A549 (cell line): ENCODE results near the gene KAT2B.

ENCODE experiments used
- CEBPB ChIP-seq, 2 experiments: fragments of >200 bp in 1 of 2; sonication (Bioruptor Twin) in 1 of 2; formaldehyde crosslinking in 1 of 2; IDR thresholded peaks; 2 replicates each; pipeline ENCODE4 v1.6.1; 2012 to 2016
- EP300 ChIP-seq, 2 experiments: fragments of >200 bp; sonication (Bioruptor Twin); formaldehyde crosslinking; IDR thresholded peaks; 2 replicates in 1 of 2; 3 replicates in 1 of 2; pipeline ENCODE4 v1.6.1; 2016 to 2017
- JUNB ChIP-seq: fragments of >200 bp; sonication (Bioruptor Twin); formaldehyde crosslinking; IDR thresholded peaks from 2 replicates; pipeline ENCODE4 v1.6.1; 2016
- RAD21 ChIP-seq, 2 experiments: fragments of >200 bp in 1 of 2; sonication (Bioruptor Twin) in 1 of 2; formaldehyde crosslinking in 1 of 2; IDR thresholded peaks in 1 of 2; conservative IDR thresholded peaks in 1 of 2; 2 replicates in 1 of 2; 3 replicates in 1 of 2; pipeline ENCODE4 v1.6.1; 2012 to 2018; ENCODE audit warnings: inconsistent platforms in 1 of 2
- ZSCAN20 ChIP-seq: fragments of 250-450 bp; sonication (Bioruptor Pico); IDR thresholded peaks from 2 replicates; pipeline ENCODE4 v1.8.0; 2022; ENCODE audit warnings: mild to moderate bottlenecking, moderate library complexity
- TF ChIP-seq, protein P1 (sequence below): fragments of 200-600 bp; sonication (generic); IDR thresholded peaks from 2 replicates; pipeline ENCODE4 v1.6.1; 2016; ENCODE audit warnings: antibody characterized with exemption, mild to moderate bottlenecking, moderate library complexity

- TF ChIP-seq, protein P1, sequence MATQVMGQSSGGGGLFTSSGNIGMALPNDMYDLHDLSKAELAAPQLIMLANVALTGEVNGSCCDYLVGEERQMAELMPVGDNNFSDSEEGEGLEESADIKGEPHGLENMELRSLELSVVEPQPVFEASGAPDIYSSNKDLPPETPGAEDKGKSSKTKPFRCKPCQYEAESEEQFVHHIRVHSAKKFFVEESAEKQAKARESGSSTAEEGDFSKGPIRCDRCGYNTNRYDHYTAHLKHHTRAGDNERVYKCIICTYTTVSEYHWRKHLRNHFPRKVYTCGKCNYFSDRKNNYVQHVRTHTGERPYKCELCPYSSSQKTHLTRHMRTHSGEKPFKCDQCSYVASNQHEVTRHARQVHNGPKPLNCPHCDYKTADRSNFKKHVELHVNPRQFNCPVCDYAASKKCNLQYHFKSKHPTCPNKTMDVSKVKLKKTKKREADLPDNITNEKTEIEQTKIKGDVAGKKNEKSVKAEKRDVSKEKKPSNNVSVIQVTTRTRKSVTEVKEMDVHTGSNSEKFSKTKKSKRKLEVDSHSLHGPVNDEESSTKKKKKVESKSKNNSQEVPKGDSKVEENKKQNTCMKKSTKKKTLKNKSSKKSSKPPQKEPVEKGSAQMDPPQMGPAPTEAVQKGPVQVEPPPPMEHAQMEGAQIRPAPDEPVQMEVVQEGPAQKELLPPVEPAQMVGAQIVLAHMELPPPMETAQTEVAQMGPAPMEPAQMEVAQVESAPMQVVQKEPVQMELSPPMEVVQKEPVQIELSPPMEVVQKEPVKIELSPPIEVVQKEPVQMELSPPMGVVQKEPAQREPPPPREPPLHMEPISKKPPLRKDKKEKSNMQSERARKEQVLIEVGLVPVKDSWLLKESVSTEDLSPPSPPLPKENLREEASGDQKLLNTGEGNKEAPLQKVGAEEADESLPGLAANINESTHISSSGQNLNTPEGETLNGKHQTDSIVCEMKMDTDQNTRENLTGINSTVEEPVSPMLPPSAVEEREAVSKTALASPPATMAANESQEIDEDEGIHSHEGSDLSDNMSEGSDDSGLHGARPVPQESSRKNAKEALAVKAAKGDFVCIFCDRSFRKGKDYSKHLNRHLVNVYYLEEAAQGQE: no peak
- no peak for TF ChIP-seq RAD21 (conservative IDR thresholded peaks at IDR 0.05 in 1 of 2, IDR thresholded peaks at IDR 0.05 in 1 of 2)
- no peak for TF ChIP-seq EP300 (IDR thresholded peaks at IDR 0.05)
- no peak for TF ChIP-seq ZSCAN20 (CRISPR knock-in tag)
- TF ChIP-seq CEBPB (IDR thresholded peaks at IDR 0.05): no peak
- TF ChIP-seq JUNB: no peak
These were observed 106.1 kb downstream of the KAT2B start for GRCh38 chr3:20146301-20146700.
